ENCODE measurements around the gene GIPC2. TPM values are rescaled to one million over a fixed set of nuclear protein-coding genes. Genes with fewer than 3 reads are reported as not detected.

GIPC2 gene
- total and polyA plus RNA-seq, 9 of the 15 experiments (the other 6 are each of a cell fraction or from before 2014, with no cell fraction given) = 0.01 to 0.05 (median 0.04) TPM; not detected in 3

DNA sequence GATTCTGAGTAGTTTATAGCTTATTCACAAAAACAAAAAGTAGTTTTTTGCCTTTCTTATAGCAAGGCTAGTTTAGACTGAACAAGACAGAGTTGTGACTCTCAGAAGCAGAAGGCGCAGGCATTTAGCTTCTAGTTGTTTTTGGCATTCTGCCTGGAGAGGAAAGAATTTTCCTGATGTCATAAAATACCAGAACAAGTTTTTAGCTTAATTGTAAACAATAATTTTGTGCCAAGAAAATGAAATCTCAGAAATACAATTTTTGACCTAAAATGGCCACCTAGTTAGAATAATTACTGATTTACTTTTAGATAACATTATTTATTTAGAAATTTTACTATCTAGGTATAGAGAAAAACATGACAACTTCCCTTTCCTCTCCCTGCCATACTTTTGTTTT lies 40.0 kb upstream of the GIPC2 start:
- peak overlapping the region; percentile 49 for H3K4me3 ChIP-seq
- intact Hi-C loops (cut with micrococcal nuclease) (loop anchor here (2.0 to 5.0 kb wide), 3 partner anchors 109 to 325 kb away; partner anchors contain the start of gene USP33), in situ Hi-C loops (cut with MboI) (loop anchor here (10.0 kb wide), 1 partner anchor 109 kb away; no protein-coding TSS in a partner anchor)
- no peaks in the 10 kb centered on the region for H3K9me1 ChIP-seq (ENCODE audit: control insufficient read depth, insufficient read depth, low read length)
- peaks cover 3% of the 10 kb centered on the region; the same call in 1 of the 2 replicates for H4K20me1 ChIP-seq (replicated peaks; ENCODE audit: control insufficient read depth, insufficient read depth, low read length)
- ATAC-seq = peak; percentile 21
- peak in 1 of 4 experiments; percentile 75 for DNase-seq (ENCODE audit: extremely low read depth in 1 of 4, low spot score in 3 of 4)
- H3K79me2 ChIP-seq (ENCODE audit: control insufficient read depth, insufficient read depth, low read length) = peaks cover 79% of the 10 kb centered on the region
- no TSS peak for BruUV-seq (replicated peaks)
- CTCF ChIA-PET (ENCODE audit: low intra/inter-chr PET ratio) = interaction anchor here (0.6 to 0.9 kb wide), 2 partner anchors 14 to 25 kb away, joined by 3 read pairs; no protein-coding TSS in a partner anchor
- POLR2A ChIA-PET = interaction anchor here (0.9 to 10.5 kb wide), 14 partner anchors 9 to 193 kb away, joined by 3 to 199 read pairs (median 17); partner anchors contain the start of gene FUBP1
- H3K4me2 ChIP-seq (ENCODE audit: insufficient read depth, low read length) = peak overlapping the region; percentile 79; the same call in 1 of the 2 replicates
- no peak overlapping the region for H2AFZ ChIP-seq (ENCODE audit: low read depth, low read length)
- no peaks in the 10 kb centered on the region for H3K27me3 ChIP-seq (ENCODE audit: control insufficient read depth in 2 of 2, insufficient read depth in 2 of 2, low read length in 2 of 2)
- FAIRE-seq = peak; percentile 59
- peak overlapping the region in 1 of 2 experiments; percentile 88; a peak in 3 of 4 replicates for H3K9ac ChIP-seq (ENCODE audit: insufficient read depth in 1 of 2, low read depth in 2 of 2, low read length in 2 of 2)
- H3K9me3 ChIP-seq (replicated peaks; ENCODE audit: control insufficient read depth, insufficient read depth, low read depth, low read length) = no peaks in the 10 kb centered on the region
- no peaks in the 10 kb centered on the region for H3K36me3 ChIP-seq (ENCODE audit: control insufficient read depth, insufficient read depth, low read length)
- WGBS (ENCODE audit: insufficient coverage, low coverage, missing lambda C conversion rate) = 0% methylated on average over 1 of the region's 1 CpG
- peak overlapping the region; percentile 96; the same call in 2 of the 3 replicates for H3K27ac ChIP-seq (ENCODE audit: extremely low read depth, low read depth, low read length)
- H3K4me1 ChIP-seq (replicated peaks in 1 of 2; ENCODE audit: control insufficient read depth in 2 of 2, insufficient read depth in 2 of 2, low read length in 2 of 2) = peaks cover 0 to 7% of the 10 kb centered on the region in 2 experiments; a peak in 3 of 5 replicates
- TF ChIP-seq, protein P1, sequence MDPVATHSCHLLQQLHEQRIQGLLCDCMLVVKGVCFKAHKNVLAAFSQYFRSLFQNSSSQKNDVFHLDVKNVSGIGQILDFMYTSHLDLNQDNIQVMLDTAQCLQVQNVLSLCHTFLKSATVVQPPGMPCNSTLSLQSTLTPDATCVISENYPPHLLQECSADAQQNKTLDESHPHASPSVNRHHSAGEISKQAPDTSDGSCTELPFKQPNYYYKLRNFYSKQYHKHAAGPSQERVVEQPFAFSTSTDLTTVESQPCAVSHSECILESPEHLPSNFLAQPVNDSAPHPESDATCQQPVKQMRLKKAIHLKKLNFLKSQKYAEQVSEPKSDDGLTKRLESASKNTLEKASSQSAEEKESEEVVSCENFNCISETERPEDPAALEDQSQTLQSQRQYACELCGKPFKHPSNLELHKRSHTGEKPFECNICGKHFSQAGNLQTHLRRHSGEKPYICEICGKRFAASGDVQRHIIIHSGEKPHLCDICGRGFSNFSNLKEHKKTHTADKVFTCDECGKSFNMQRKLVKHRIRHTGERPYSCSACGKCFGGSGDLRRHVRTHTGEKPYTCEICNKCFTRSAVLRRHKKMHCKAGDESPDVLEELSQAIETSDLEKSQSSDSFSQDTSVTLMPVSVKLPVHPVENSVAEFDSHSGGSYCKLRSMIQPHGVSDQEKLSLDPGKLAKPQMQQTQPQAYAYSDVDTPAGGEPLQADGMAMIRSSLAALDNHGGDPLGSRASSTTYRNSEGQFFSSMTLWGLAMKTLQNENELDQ (CRISPR knock-in tag; IDR thresholded peaks at IDR 0.05; ENCODE audit: borderline replicate concordance) = no peak
- TF ChIP-seq TEAD2 (tag; IDR thresholded peaks at IDR 0.05) (0 out of 2 replicates have a peak, but pooled peaks have one; percentile 29), NR2C2 (CRISPR knock-in tag; IDR thresholded peaks at IDR 0.05) (no peak), NR2C2 (tag; IDR thresholded peaks at IDR 0.05) (0 out of 2 replicates have a peak, but pooled peaks have one; percentile 13), BRD9 (IDR thresholded peaks at IDR 0.05; ENCODE audit: low read depth, partially characterized antibody) (no peak), ZNF263 (CRISPR knock-in tag; IDR thresholded peaks at IDR 0.05; ENCODE audit: borderline replicate concordance) (no peak), POLR2G (IDR thresholded peaks at IDR 0.05; ENCODE audit: low read depth, low read length) (peak; percentile 15; the same call in 1 of the 2 replicates), MLLT1 (IDR thresholded peaks at IDR 0.05) (peak in 1 of 2 experiments; percentile 50; a peak in 2 of 4 replicates), RHOXF2B (CRISPR knock-in tag; conservative IDR thresholded peaks at IDR 0.05) (no peak), AFF1 (IDR thresholded peaks at IDR 0.05; ENCODE audit: low read depth in 1 of 2, partially characterized antibody in 2 of 2) (peak in 1 of 2 experiments; percentile 27), RBFOX2 (IDR thresholded peaks at IDR 0.05; ENCODE audit: low read depth, low read length) (0 out of 2 replicates have a peak, but pooled peaks have one; percentile 38), RBM22 (IDR thresholded peaks at IDR 0.05; ENCODE audit: low read depth, low read length, poor library complexity, severe bottlenecking) (no peak), PTRF (tag; IDR thresholded peaks at IDR 0.05) (no peak), NFIC (IDR thresholded peaks at IDR 0.05) (peak; percentile 90)

Data from K562 (cell line).